Lung (tissue), 12 donors: Measurements from ENCODE around the gene MINDY4. TPM values are rescaled to one million over a fixed set of nuclear protein-coding genes. Genes with fewer than 3 reads are reported as not detected.

Experiments used
- ATAC-seq: fragments of 200-7000 bp; cut with Tn5 transposase; one replicate; pipeline ENCODE4 v1.9.1; 2020; ENCODE audit warnings: moderate number of reproducible peaks; ENCODE audit not compliant: insufficient read depth, low FRiP score
- DNase-seq, 3 donors: peaks; one replicate each; pipeline ENCODE4 v3.0.0-alpha.2; 2013 to 2017
- H3K27ac ChIP-seq, 2 donors: one replicate each; pipeline ENCODE4 v1.5.1; 2013; ENCODE audit warnings: mild to moderate bottlenecking in 2 of 2, moderate library complexity in 2 of 2, control low read depth in 1 of 2, inconsistent platforms in 1 of 2, low read depth in 1 of 2, low read length in 1 of 2
- H3K27me3 ChIP-seq, 3 donors: one replicate each; pipeline ENCODE4 v1.5.1; 2013; ENCODE audit warnings: low read length in 2 of 3; ENCODE audit not compliant: control insufficient read depth in 3 of 3, insufficient read depth in 3 of 3
- H3K36me3 ChIP-seq, 4 donors: one replicate each; pipeline ENCODE4 v1.5.1; 2013; ENCODE audit warnings: low read length in 4 of 4, mild to moderate bottlenecking in 1 of 4, moderate library complexity in 1 of 4; ENCODE audit not compliant: control insufficient read depth in 4 of 4, insufficient read depth in 4 of 4
- H3K4me1 ChIP-seq, 5 donors: one replicate each; pipeline ENCODE4 v1.5.1; 2013; ENCODE audit warnings: low read length in 5 of 5, mild to moderate bottlenecking in 2 of 5, moderate library complexity in 1 of 5; ENCODE audit not compliant: control insufficient read depth in 5 of 5, insufficient read depth in 5 of 5
- H3K4me3 ChIP-seq: one replicate; pipeline ENCODE4 v1.5.1; 2013; ENCODE audit warnings: mild to moderate bottlenecking, control low read depth, moderate library complexity
- H3K9ac ChIP-seq, 2 donors: one replicate each; pipeline ENCODE4 v1.5.1; 2013; ENCODE audit warnings: low read length in 2 of 2, control low read depth in 1 of 2; ENCODE audit not compliant: insufficient read depth in 1 of 2
- H3K9me3 ChIP-seq, 4 donors: one replicate each; pipeline ENCODE4 v1.5.1; 2013; ENCODE audit warnings: low read length in 3 of 4, mild to moderate bottlenecking in 1 of 4, moderate library complexity in 1 of 4; ENCODE audit not compliant: control insufficient read depth in 4 of 4, insufficient read depth in 3 of 4
- WGBS, 2 donors: extraction: QIAGEN DNeasy Blood & Tissue Kit; methylation state at CpG; one replicate each; pipeline ENCODE4 v1.1.7; 2013; 5-methylcytosine and 5-hydroxymethylcytosine counted together
- polyA plus RNA-seq, 2 donors: library from polyadenylated mRNA; stranded (reverse); fragments of 200-250 nt; gene quantifications; one replicate each; pipeline ENCODE4 v1.2.1, GENCODE V29; 2013
- total RNA-seq, 2 donors: library from RNA; depleted of rRNA in 1 of 2; stranded (reverse); fragments of >200 nt in 1 of 2; gene quantifications; one replicate each; pipeline ENCODE4 v1.2.1, GENCODE V29; 2014 to 2021
- TF ChIP-seq, protein P1 (sequence below): IDR thresholded peaks from 2 replicates; pipeline ENCODE4 v1.5.1; 2012; ENCODE audit warnings: mild to moderate bottlenecking; ENCODE audit errors: control extremely low read depth, extremely low read depth
- donor health status: control.
- donor health status: control.
- donor health status: Bipolar disorder and iron deficiency.
- donor health status: healthy.
- donor health status: DM: yes; HTN: yes; CAD: no.

MINDY4 gene
- total and polyA plus RNA-seq, 4 donors = 5.0 to 24.1 (median 10.7) TPM

DNA sequence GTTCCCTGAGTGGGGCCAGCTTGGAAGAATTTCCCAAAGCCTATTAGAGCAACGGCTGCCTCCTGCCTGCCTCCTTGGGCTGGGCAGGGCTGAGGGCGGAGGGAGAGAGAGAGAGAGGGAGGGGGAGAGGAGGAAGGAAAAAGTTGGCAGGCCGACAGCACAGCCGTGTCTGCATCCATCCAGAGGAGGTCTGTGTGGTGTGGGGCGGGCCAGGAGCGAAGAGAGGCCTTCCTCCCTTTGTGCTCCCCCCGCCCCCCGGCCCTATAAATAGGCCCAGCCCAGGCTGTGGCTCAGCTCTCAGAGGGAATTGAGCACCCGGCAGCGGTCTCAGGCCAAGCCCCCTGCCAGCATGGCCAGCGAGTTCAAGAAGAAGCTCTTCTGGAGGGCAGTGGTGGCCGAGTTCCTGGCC, 140.3 kb downstream of the MINDY4 start, which contains the start of gene AQP1:
Gene AQP1 (plus strand): TSS at position 293 of the 409 bp plus-strand sequence. CDS start 57 bp downstream, at position 350.
- WGBS, 2 donors = 8 to 11% methylated on average over 11 to 12 of the region's 12 CpGs
- DNase-seq (peak; percentile 93 to 97 (median 96)), ATAC-seq (peak; percentile 35)
- Histone ChIP-seq H3K4me3 (peak within 1 kb of the TSS; percentile 48), H3K9me3 (no peaks in the 10 kb centered on the region), H3K27ac (peak within 1 kb of the TSS; percentile 54 to 65), H3K9ac (no peak within 1 kb of the TSS), H3K36me3 (peaks cover 0 to 3% (median 0%) of the 10 kb centered on the region in 4 donors), H3K4me1 (peaks cover 3 to 50% (median 21%) of the 10 kb centered on the region in 5 donors), H3K27me3 (no peaks in the 10 kb centered on the region)
- TF ChIP-seq, protein P1, sequence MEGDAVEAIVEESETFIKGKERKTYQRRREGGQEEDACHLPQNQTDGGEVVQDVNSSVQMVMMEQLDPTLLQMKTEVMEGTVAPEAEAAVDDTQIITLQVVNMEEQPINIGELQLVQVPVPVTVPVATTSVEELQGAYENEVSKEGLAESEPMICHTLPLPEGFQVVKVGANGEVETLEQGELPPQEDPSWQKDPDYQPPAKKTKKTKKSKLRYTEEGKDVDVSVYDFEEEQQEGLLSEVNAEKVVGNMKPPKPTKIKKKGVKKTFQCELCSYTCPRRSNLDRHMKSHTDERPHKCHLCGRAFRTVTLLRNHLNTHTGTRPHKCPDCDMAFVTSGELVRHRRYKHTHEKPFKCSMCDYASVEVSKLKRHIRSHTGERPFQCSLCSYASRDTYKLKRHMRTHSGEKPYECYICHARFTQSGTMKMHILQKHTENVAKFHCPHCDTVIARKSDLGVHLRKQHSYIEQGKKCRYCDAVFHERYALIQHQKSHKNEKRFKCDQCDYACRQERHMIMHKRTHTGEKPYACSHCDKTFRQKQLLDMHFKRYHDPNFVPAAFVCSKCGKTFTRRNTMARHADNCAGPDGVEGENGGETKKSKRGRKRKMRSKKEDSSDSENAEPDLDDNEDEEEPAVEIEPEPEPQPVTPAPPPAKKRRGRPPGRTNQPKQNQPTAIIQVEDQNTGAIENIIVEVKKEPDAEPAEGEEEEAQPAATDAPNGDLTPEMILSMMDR = no peak

DNA sequence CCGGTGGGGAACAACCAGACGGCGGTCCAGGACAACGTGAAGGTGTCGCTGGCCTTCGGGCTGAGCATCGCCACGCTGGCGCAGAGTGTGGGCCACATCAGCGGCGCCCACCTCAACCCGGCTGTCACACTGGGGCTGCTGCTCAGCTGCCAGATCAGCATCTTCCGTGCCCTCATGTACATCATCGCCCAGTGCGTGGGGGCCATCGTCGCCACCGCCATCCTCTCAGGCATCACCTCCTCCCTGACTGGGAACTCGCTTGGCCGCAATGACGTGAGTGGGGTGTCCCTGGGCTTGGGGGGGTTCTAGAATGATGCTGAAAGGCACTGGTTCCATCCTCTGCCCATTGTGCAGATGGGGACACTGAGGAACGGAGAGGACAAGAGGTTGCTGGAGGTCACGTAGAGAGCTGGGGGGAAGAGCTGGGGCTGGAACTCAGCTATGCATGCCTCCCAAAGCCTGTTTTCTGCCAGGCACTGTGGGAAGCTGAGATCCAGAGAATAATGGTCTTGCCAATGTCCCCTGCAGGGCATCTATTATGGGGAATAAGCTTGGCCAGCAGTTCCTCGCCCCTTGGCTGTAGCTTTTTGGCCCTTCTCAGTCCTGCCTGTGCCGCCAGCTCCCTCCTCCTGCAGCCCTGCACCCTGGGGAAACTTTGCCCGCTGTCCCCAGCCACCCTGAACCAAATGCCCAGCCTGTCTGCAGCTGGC, 141.0 kb downstream of the MINDY4 start:
- Histone ChIP-seq H3K36me3 (peaks cover 0 to 3% (median 0%) of the 10 kb centered on the region in 4 donors), H3K4me3 (peak overlapping the region; percentile 48), H3K9me3 (no peaks in the 10 kb centered on the region), H3K9ac (no peak overlapping the region), H3K27me3 (no peaks in the 10 kb centered on the region), H3K4me1 (peaks cover 3 to 50% (median 18%) of the 10 kb centered on the region in 5 donors), H3K27ac (peak overlapping the region; percentile 54 to 65)
- ATAC-seq = no peak
- DNase-seq = no peak
- WGBS, 2 donors = 62 to 85% methylated on average over 26 of the region's 26 CpGs
- TF ChIP-seq, protein P1 = no peak

DNA sequence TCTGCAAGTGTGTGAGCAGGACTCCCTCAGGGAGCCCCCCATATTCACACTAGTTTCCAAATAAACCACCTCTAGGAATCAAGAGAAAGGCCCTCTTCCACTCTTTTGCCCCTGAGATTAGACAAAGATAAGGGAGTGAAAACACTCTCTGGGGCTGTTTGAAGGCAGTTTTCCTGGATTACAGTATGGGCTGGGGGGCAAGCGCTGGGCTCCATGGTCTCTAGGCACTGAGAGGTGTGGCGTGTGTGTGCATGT, 141.4 kb downstream of the MINDY4 start:
- H3K4me3 ChIP-seq = peak overlapping the region; percentile 48
- no peaks in the 10 kb centered on the region for H3K9me3 ChIP-seq
- peaks cover 0 to 3% (median 0%) of the 10 kb centered on the region in 4 donors for H3K36me3 ChIP-seq
- WGBS, 2 donors = 60 to 73% methylated on average over 2 of the region's 2 CpGs
- no peak for DNase-seq
- no peaks in the 10 kb centered on the region for H3K27me3 ChIP-seq
- TF ChIP-seq, protein P1 = no peak
- ATAC-seq = no peak
- peaks cover 3 to 50% (median 18%) of the 10 kb centered on the region in 5 donors for H3K4me1 ChIP-seq
- no peak overlapping the region for H3K9ac ChIP-seq
- H3K27ac ChIP-seq = peak overlapping the region; percentile 54 to 65
